ENCODE results near the gene KCNN1.
A peak's percentile ranks its signal among the peaks of the same experiment; 100 is the strongest.

KCNN1 gene

GRCh38 chr19:17947815-17948513, 18.9 kb upstream of the KCNN1 start:
- DNase-seq: peak; percentile 94

GRCh38 chr19:17948514-17948900, 18.4 kb upstream of the KCNN1 start:
- DNase-seq: no peak

- peak; percentile 24 for DNase-seq
These were observed 17.7 kb upstream of the KCNN1 start for GRCh38 chr19:17948931-17949930.

- DNase-seq: no peak
These were observed 17.0 kb upstream of the KCNN1 start for GRCh38 chr19:17949956-17950309.

- DNase-seq: peak; percentile 52
These were observed 16.4 kb upstream of the KCNN1 start for GRCh38 chr19:17950310-17951156.

- no peak for DNase-seq
These were observed 15.5 kb upstream of the KCNN1 start for GRCh38 chr19:17951157-17951989.

- DNase-seq: no peak
These were observed 14.6 kb upstream of the KCNN1 start for GRCh38 chr19:17951990-17952976.

- DNase-seq: no peak
These were observed 13.5 kb upstream of the KCNN1 start for GRCh38 chr19:17953316-17953801.

- no peak for DNase-seq
These were observed 13.0 kb upstream of the KCNN1 start for GRCh38 chr19:17953869-17954268.

- DNase-seq: no peak
These were observed 12.5 kb upstream of the KCNN1 start for GRCh38 chr19:17954401-17954800.

GRCh38 chr19:17957149-17957849, 9.6 kb upstream of the KCNN1 start:
- DNase-seq: no peak

- DNase-seq: no peak
These were observed 9.0 kb upstream of the KCNN1 start for GRCh38 chr19:17957885-17958284.

GRCh38 chr19:17963936-17964691, 2.8 kb upstream of the KCNN1 start:
- DNase-seq: no peak

GRCh38 chr19:17965370-17966128, 1.4 kb upstream of the KCNN1 start:
- DNase-seq: no peak

- DNase-seq: no peak
These were observed 801 bp upstream of the KCNN1 start for GRCh38 chr19:17966129-17966483.

- no peak for DNase-seq
These were observed 547 bp downstream of the KCNN1 start for GRCh38 chr19:17967257-17968051.

GRCh38 chr19:17968362-17968761, 1.5 kb downstream of the KCNN1 start:
- no peak for DNase-seq
